CD8-positive, alpha-beta memory T cell (primary cell): ENCODE measurements around the gene TBCA. TPM values are rescaled to one million over a fixed set of nuclear protein-coding genes. Genes with fewer than 3 reads are reported as not detected.

Experiments
- CTCF ChIA-PET: fragments of 350-600 bp; sonication (Branson Sonifier 250); formaldehyde crosslinking; loops from one replicate; lab custom pipeline; 2021; ENCODE audit warnings: antibody characterized with exemption; lab: Charles Lee
- POLR2A ChIA-PET: fragments of 350-600 bp; sonication (Branson Sonifier 250); formaldehyde crosslinking; loops from one replicate; lab custom pipeline; 2021; ENCODE audit warnings: antibody characterized with exemption; lab: Charles Lee
- DNase-seq, 5 donors: peaks; one replicate each; pipeline versions ENCODE4 v3.0.0 to v3.0.0-alpha.2; 2020 to 2022; ENCODE audit warnings: mixed read lengths in 1 of 5
- H3K27ac ChIP-seq: one replicate; pipeline ENCODE4 v1.7.0; 2013; ENCODE audit warnings: low read depth, mild to moderate bottlenecking, low read length, moderate library complexity
- H3K27me3 ChIP-seq: 2 replicates; pipeline ENCODE4 v1.7.0; 2013; ENCODE audit warnings: low read length, mild to moderate bottlenecking; ENCODE audit not compliant: insufficient read depth, poor library complexity, severe bottlenecking
- H3K36me3 ChIP-seq: 2 replicates; pipeline ENCODE4 v1.7.0; 2013; ENCODE audit warnings: mild to moderate bottlenecking, low read length, moderate library complexity; ENCODE audit not compliant: insufficient read depth
- H3K4me1 ChIP-seq: 2 replicates; pipeline ENCODE4 v1.7.0; 2013; ENCODE audit warnings: mild to moderate bottlenecking, low read length, moderate library complexity; ENCODE audit not compliant: insufficient read depth
- H3K4me3 ChIP-seq: 2 replicates; pipeline ENCODE4 v1.7.0; 2013; ENCODE audit warnings: mild to moderate bottlenecking, low read length
- H3K9me3 ChIP-seq: 2 replicates; pipeline ENCODE4 v1.7.0; 2013; ENCODE audit warnings: mild to moderate bottlenecking, low read length
- H3K27ac Mint-ChIP-seq, 8 donors: one replicate each; pipeline ENCODE4 v1.8.0; 2020 to 2021; ENCODE audit warnings: mixed read lengths in 8 of 8, mild to moderate bottlenecking in 6 of 8, inconsistent platforms in 3 of 8, moderate library complexity in 3 of 8
- H3K27me3 Mint-ChIP-seq, 2 donors: one replicate each; pipeline ENCODE4 v1.8.0; 2020 to 2021; ENCODE audit warnings: mixed read lengths in 2 of 2, mild to moderate bottlenecking in 1 of 2, moderate library complexity in 1 of 2
- H3K36me3 Mint-ChIP-seq, 3 donors: one replicate each; pipeline ENCODE4 v1.8.0; 2020 to 2021; ENCODE audit warnings: mixed read lengths in 3 of 3, inconsistent platforms in 1 of 3, mild to moderate bottlenecking in 1 of 3
- H3K4me1 Mint-ChIP-seq, 3 donors: one replicate each; pipeline ENCODE4 v1.8.0; 2020 to 2021; ENCODE audit warnings: mixed read lengths in 3 of 3, inconsistent platforms in 1 of 3, mild to moderate bottlenecking in 1 of 3
- H3K4me3 Mint-ChIP-seq, 7 donors: one replicate each; pipeline ENCODE4 v1.8.0; 2020 to 2021; ENCODE audit warnings: mixed read lengths in 7 of 7, mild to moderate bottlenecking in 6 of 7, moderate library complexity in 4 of 7, inconsistent platforms in 2 of 7
- H3K9me3 Mint-ChIP-seq, 5 donors: one replicate each; pipeline ENCODE4 v1.8.0; 2020 to 2022; ENCODE audit warnings: mixed read lengths in 5 of 5, mild to moderate bottlenecking in 3 of 5, moderate library complexity in 2 of 5, inconsistent platforms in 1 of 5
- polyA plus RNA-seq: library from polyadenylated mRNA; unstranded; fragments of 300-500 nt; fragmentation: Illumina TruSeq; gene quantifications from one replicate; pipeline ENCODE4 v1.2.3, GENCODE V29; 2021
- total RNA-seq, 2 experiments: library from RNA; stranded (reverse); gene quantifications; one replicate each; pipeline ENCODE4 v1.2.3, GENCODE V29; 2021

TBCA gene
- total and polyA plus RNA-seq, 3 experiments from 2014 or later: 193 to 239 (median 237) TPM

- peaks cover 54% of the 10 kb centered on the region for H3K4me1 ChIP-seq
- H3K27ac ChIP-seq: no peak overlapping the region
- H3K36me3 Mint-ChIP-seq: peaks cover 4 to 46% (median 8%) of the 10 kb centered on the region in 3 donors
- H3K4me3 ChIP-seq: no peak overlapping the region
- no peak for DNase-seq
- H3K27ac Mint-ChIP-seq: peak overlapping the region in 1 of 8 donors; percentile 17
- POLR2A ChIA-PET: no interaction called here
- H3K36me3 ChIP-seq: peaks cover 5% of the 10 kb centered on the region
- peak overlapping the region in 4 of 7 donors; percentile 3 to 42 (median 27) for H3K4me3 Mint-ChIP-seq
- H3K9me3 ChIP-seq: no peaks in the 10 kb centered on the region
- no peaks in the 10 kb centered on the region for H3K9me3 Mint-ChIP-seq
- no peaks in the 10 kb centered on the region for H3K27me3 Mint-ChIP-seq
- no peaks in the 10 kb centered on the region for H3K27me3 ChIP-seq
- CTCF ChIA-PET: no interaction called here
- peaks cover 61 to 88% (median 84%) of the 10 kb centered on the region in 3 donors for H3K4me1 Mint-ChIP-seq
These were observed 4.7 kb downstream of the TBCA start for GRCh38 chr5:77771452-77771851.

GRCh38 chr5:77770293-77771005 lies 5.7 kb downstream of the TBCA start:
- H3K9me3 ChIP-seq: no peaks in the 10 kb centered on the region
- peaks cover 5% of the 10 kb centered on the region for H3K36me3 ChIP-seq
- H3K27ac ChIP-seq: no peak overlapping the region
- Mint-ChIP-seq H3K36me3 (peaks cover 4 to 44% (median 10%) of the 10 kb centered on the region in 3 donors), H3K9me3 (no peaks in the 10 kb centered on the region), H3K27me3 (peaks cover 0 to 1% of the 10 kb centered on the region in 2 donors), H3K4me1 (peaks cover 63 to 88% (median 87%) of the 10 kb centered on the region in 3 donors), H3K4me3 (peak overlapping the region in 1 of 7 donors; percentile 36), H3K27ac (peak overlapping the region in 1 of 8 donors; percentile 6)
- no peaks in the 10 kb centered on the region for H3K27me3 ChIP-seq
- peaks cover 53% of the 10 kb centered on the region for H3K4me1 ChIP-seq
- no peak for DNase-seq
- ChIA-PET POLR2A (no interaction called here), CTCF (interaction anchor here (1.0 kb wide), 1 partner anchor 590 kb away, joined by 3 read pairs; the partner anchor contains the start of gene SCAMP1)
- no peak overlapping the region for H3K4me3 ChIP-seq

- H3K9me3 ChIP-seq: no peaks in the 10 kb centered on the region
- ChIA-PET POLR2A (no interaction called here), CTCF (no interaction called here)
- peaks cover 39% of the 10 kb centered on the region for H3K4me1 ChIP-seq
- Mint-ChIP-seq H3K4me3 (no peak overlapping the region), H3K9me3 (no peaks in the 10 kb centered on the region), H3K4me1 (peaks cover 55 to 84% (median 84%) of the 10 kb centered on the region in 3 donors), H3K27me3 (peaks cover 0 to 1% of the 10 kb centered on the region in 2 donors), H3K36me3 (peaks cover 4 to 40% (median 11%) of the 10 kb centered on the region in 3 donors), H3K27ac (no peak overlapping the region)
- no peak overlapping the region for H3K27ac ChIP-seq
- H3K27me3 ChIP-seq: no peaks in the 10 kb centered on the region
- peaks cover 5% of the 10 kb centered on the region for H3K36me3 ChIP-seq
- H3K4me3 ChIP-seq: no peak overlapping the region
- no peak for DNase-seq
These were observed 7.2 kb downstream of the TBCA start for GRCh38 chr5:77768978-77769377.

GRCh38 chr5:77767301-77767700 lies 8.8 kb downstream of the TBCA start:
- no peak for DNase-seq

GRCh38 chr5:77761606-77762005 lies 14.5 kb downstream of the TBCA start:
- Histone ChIP-seq H3K27me3 (no peaks in the 10 kb centered on the region), H3K36me3 (no peaks in the 10 kb centered on the region), H3K4me3 (no peak overlapping the region), H3K27ac (no peak overlapping the region), H3K9me3 (no peaks in the 10 kb centered on the region), H3K4me1 (no peaks in the 10 kb centered on the region)
- H3K9me3 Mint-ChIP-seq: peaks cover 0 to 1% (median 0%) of the 10 kb centered on the region in 5 donors
- ChIA-PET CTCF (no interaction called here), POLR2A (no interaction called here)
- peaks cover 35 to 68% (median 51%) of the 10 kb centered on the region in 3 donors for H3K4me1 Mint-ChIP-seq
- H3K27ac Mint-ChIP-seq: peak overlapping the region in 1 of 8 donors; percentile 61
- H3K36me3 Mint-ChIP-seq: peaks cover 14 to 25% (median 14%) of the 10 kb centered on the region in 3 donors
- DNase-seq: no peak
- peaks cover 0 to 1% of the 10 kb centered on the region in 2 donors for H3K27me3 Mint-ChIP-seq
- H3K4me3 Mint-ChIP-seq: no peak overlapping the region

More at GRCh38 chr5:77767301-77767700, 8.8 kb downstream of the TBCA start:
- peaks cover 9 to 42% (median 11%) of the 10 kb centered on the region in 3 donors for H3K36me3 Mint-ChIP-seq
- H3K9me3 Mint-ChIP-seq: no peaks in the 10 kb centered on the region
- H3K4me3 Mint-ChIP-seq: no peak overlapping the region
- H3K27me3 Mint-ChIP-seq: peaks cover 0 to 1% of the 10 kb centered on the region in 2 donors
- peaks cover 46 to 78% (median 67%) of the 10 kb centered on the region in 3 donors for H3K4me1 Mint-ChIP-seq
- H3K4me3 ChIP-seq: no peak overlapping the region
- ChIA-PET POLR2A (no interaction called here), CTCF (no interaction called here)
- no peak overlapping the region for H3K27ac ChIP-seq
- no peaks in the 10 kb centered on the region for H3K36me3 ChIP-seq
- no peaks in the 10 kb centered on the region for H3K9me3 ChIP-seq
- H3K27me3 ChIP-seq: no peaks in the 10 kb centered on the region
- H3K4me1 ChIP-seq: peaks cover 26% of the 10 kb centered on the region
- peak overlapping the region in 1 of 8 donors; percentile 8 for H3K27ac Mint-ChIP-seq

- Mint-ChIP-seq H3K36me3 (peaks cover 10 to 18% (median 11%) of the 10 kb centered on the region in 3 donors), H3K9me3 (peaks cover 0 to 2% (median 0%) of the 10 kb centered on the region in 5 donors), H3K4me3 (no peak overlapping the region), H3K27me3 (no peaks in the 10 kb centered on the region), H3K4me1 (peaks cover 35 to 68% (median 56%) of the 10 kb centered on the region in 3 donors), H3K27ac (peak overlapping the region in 2 of 8 donors; percentile 42 to 58)
- H3K27ac ChIP-seq: no peak overlapping the region
- no peak overlapping the region for H3K4me3 ChIP-seq
- ChIA-PET CTCF (no interaction called here), POLR2A (no interaction called here)
- no peaks in the 10 kb centered on the region for H3K9me3 ChIP-seq
- DNase-seq: no peak
- no peaks in the 10 kb centered on the region for H3K36me3 ChIP-seq
- no peaks in the 10 kb centered on the region for H3K27me3 ChIP-seq
- no peaks in the 10 kb centered on the region for H3K4me1 ChIP-seq
These were observed 17.8 kb downstream of the TBCA start for GRCh38 chr5:77758141-77758938.

GRCh38 chr5:77751328-77752023 lies 24.7 kb downstream of the TBCA start:
- Histone ChIP-seq H3K36me3 (no peaks in the 10 kb centered on the region), H3K27me3 (no peaks in the 10 kb centered on the region), H3K4me1 (no peaks in the 10 kb centered on the region), H3K27ac (no peak overlapping the region), H3K4me3 (no peak overlapping the region), H3K9me3 (no peaks in the 10 kb centered on the region)
- Mint-ChIP-seq H3K4me3 (no peak overlapping the region), H3K36me3 (peaks cover 0 to 4% (median 1%) of the 10 kb centered on the region in 3 donors), H3K27ac (peak overlapping the region in 1 of 8 donors; percentile 75), H3K27me3 (no peaks in the 10 kb centered on the region), H3K4me1 (peaks cover 34 to 71% (median 65%) of the 10 kb centered on the region in 3 donors), H3K9me3 (peaks cover 0 to 2% (median 0%) of the 10 kb centered on the region in 5 donors)
- POLR2A ChIA-PET: no interaction called here
- CTCF ChIA-PET: no interaction called here
- no peak for DNase-seq
